HUES64 (cell line): ENCODE results near the gene ITPRID2.

Experiments
- H3K27ac ChIP-seq: 2 replicates; pipeline ENCODE4 v1.7.0; 2013; ENCODE audit warnings: low read depth, low read length, inconsistent platforms
- H3K27me3 ChIP-seq: 2 replicates; pipeline ENCODE4 v1.6.1; 2013; ENCODE audit warnings: mild to moderate bottlenecking, low read length; ENCODE audit not compliant: insufficient read depth
- H3K36me3 ChIP-seq: 2 replicates; pipeline ENCODE4 v1.6.1; 2013; ENCODE audit warnings: mild to moderate bottlenecking, low read length; ENCODE audit not compliant: insufficient read depth
- H3K4me1 ChIP-seq: 2 replicates; pipeline ENCODE4 v1.6.1; 2013; ENCODE audit warnings: mild to moderate bottlenecking, low read length, moderate library complexity; ENCODE audit not compliant: insufficient read depth
- H3K4me3 ChIP-seq: 2 replicates; pipeline ENCODE4 v1.5.1; 2013; ENCODE audit warnings: mild to moderate bottlenecking, low read length, moderate library complexity
- H3K9ac ChIP-seq: 2 replicates; pipeline ENCODE4 v1.6.1; 2013; ENCODE audit warnings: mild to moderate bottlenecking, low read depth, low read length
- H3K9me3 ChIP-seq: 2 replicates; pipeline ENCODE4 v1.6.1; 2013; ENCODE audit warnings: low read depth, low read length; ENCODE audit not compliant: insufficient read depth
- WGBS: fragments of 150-250, 120-280 bp; methylation state at CpG from one replicate; pipeline ENCODE4 v1.1.7; 2013; ENCODE audit warnings: missing lambda C conversion rate; 5-methylcytosine and 5-hydroxymethylcytosine counted together

Gene ITPRID2

GRCh38 chr2:181918188-181918587 lies 26.7 kb downstream of the ITPRID2 start:
- no peaks in the 10 kb centered on the region for H3K9me3 ChIP-seq
- H3K4me3 ChIP-seq, result no peak overlapping the region
- H3K9ac ChIP-seq, result no peak overlapping the region
- H3K36me3 ChIP-seq, result peaks cover 72% of the 10 kb centered on the region
- H3K27ac ChIP-seq, result no peak overlapping the region
- WGBS, result 91% methylated on average over 4 of the region's 5 CpGs
- H3K27me3 ChIP-seq, result no peaks in the 10 kb centered on the region
- no peaks in the 10 kb centered on the region for H3K4me1 ChIP-seq

- Histone ChIP-seq H3K4me1 (no peaks in the 10 kb centered on the region), H3K36me3 (peaks cover 48% of the 10 kb centered on the region), H3K9ac (no peak overlapping the region), H3K27ac (no peak overlapping the region), H3K4me3 (no peak overlapping the region), H3K27me3 (no peaks in the 10 kb centered on the region), H3K9me3 (no peaks in the 10 kb centered on the region)
- WGBS, result 100% methylated on average over 1 of the region's 1 CpG
Observed at GRCh38 chr2:181923121-181923520, 31.6 kb downstream of the ITPRID2 start.

GRCh38 chr2:181924336-181924735 lies 32.8 kb downstream of the ITPRID2 start:
- Histone ChIP-seq H3K9ac (no peak overlapping the region), H3K36me3 (peaks cover 37% of the 10 kb centered on the region), H3K4me1 (no peaks in the 10 kb centered on the region), H3K27me3 (no peaks in the 10 kb centered on the region), H3K27ac (no peak overlapping the region), H3K9me3 (no peaks in the 10 kb centered on the region), H3K4me3 (no peak overlapping the region)
- WGBS, result 83% methylated on average over 2 of the region's 2 CpGs

- WGBS, result 96% methylated on average over 4 of the region's 5 CpGs
- H3K4me3 ChIP-seq, result no peak overlapping the region
- H3K9me3 ChIP-seq, result no peaks in the 10 kb centered on the region
- no peaks in the 10 kb centered on the region for H3K4me1 ChIP-seq
- no peaks in the 10 kb centered on the region for H3K27me3 ChIP-seq
- H3K36me3 ChIP-seq, result no peaks in the 10 kb centered on the region
- H3K9ac ChIP-seq, result no peak overlapping the region
- H3K27ac ChIP-seq, result no peak overlapping the region
Observed at GRCh38 chr2:181934694-181935093, 43.2 kb downstream of the ITPRID2 start.

- Histone ChIP-seq H3K9ac (no peak overlapping the region), H3K27ac (no peak overlapping the region), H3K9me3 (no peaks in the 10 kb centered on the region), H3K27me3 (no peaks in the 10 kb centered on the region), H3K36me3 (no peaks in the 10 kb centered on the region), H3K4me3 (no peak overlapping the region), H3K4me1 (no peaks in the 10 kb centered on the region)
- WGBS, result 68% methylated on average over 2 of the region's 2 CpGs
Observed at GRCh38 chr2:181937473-181937872, 45.9 kb downstream of the ITPRID2 start.

GRCh38 chr2:181943411-181944124 lies 52.0 kb downstream of the ITPRID2 start:
- Histone ChIP-seq H3K4me3 (no peak overlapping the region), H3K36me3 (no peaks in the 10 kb centered on the region), H3K27ac (no peak overlapping the region), H3K9me3 (no peaks in the 10 kb centered on the region), H3K4me1 (peaks cover 11% of the 10 kb centered on the region; the same call in 1 of the 2 replicates), H3K27me3 (no peaks in the 10 kb centered on the region), H3K9ac (no peak overlapping the region)
- no CpG with 5 or more reads among the region's 2 CpGs for WGBS

- H3K9ac ChIP-seq, result no peak overlapping the region
- WGBS, result 100% methylated on average over 4 of the region's 5 CpGs
- H3K36me3 ChIP-seq, result no peaks in the 10 kb centered on the region
- no peaks in the 10 kb centered on the region for H3K27me3 ChIP-seq
- no peak overlapping the region for H3K4me3 ChIP-seq
- H3K27ac ChIP-seq, result no peak overlapping the region
- peaks cover 11% of the 10 kb centered on the region; the same call in 1 of the 2 replicates for H3K4me1 ChIP-seq
- H3K9me3 ChIP-seq, result no peaks in the 10 kb centered on the region
Observed at GRCh38 chr2:181944164-181944913, 52.8 kb downstream of the ITPRID2 start.

- H3K9me3 ChIP-seq, result no peaks in the 10 kb centered on the region
- peaks cover 11% of the 10 kb centered on the region; the same call in 1 of the 2 replicates for H3K4me1 ChIP-seq
- WGBS, result 96% methylated on average over 8 of the region's 8 CpGs
- no peak overlapping the region for H3K4me3 ChIP-seq
- no peaks in the 10 kb centered on the region for H3K36me3 ChIP-seq
- H3K9ac ChIP-seq, result no peak overlapping the region
- no peak overlapping the region for H3K27ac ChIP-seq
- H3K27me3 ChIP-seq, result no peaks in the 10 kb centered on the region
Observed at GRCh38 chr2:181944914-181945291, 53.4 kb downstream of the ITPRID2 start.

- no peaks in the 10 kb centered on the region for H3K27me3 ChIP-seq
- no peak overlapping the region for H3K4me3 ChIP-seq
- H3K27ac ChIP-seq, result no peak overlapping the region
- no peaks in the 10 kb centered on the region for H3K36me3 ChIP-seq
- no peak overlapping the region for H3K9ac ChIP-seq
- WGBS, result 88% methylated on average over 1 of the region's 1 CpG
- H3K9me3 ChIP-seq, result no peaks in the 10 kb centered on the region
- H3K4me1 ChIP-seq, result peaks cover 11% of the 10 kb centered on the region; the same call in 1 of the 2 replicates
Observed at GRCh38 chr2:181946444-181947127, 55.1 kb downstream of the ITPRID2 start.

- peaks cover 11% of the 10 kb centered on the region; the same call in 1 of the 2 replicates for H3K4me1 ChIP-seq
- no peaks in the 10 kb centered on the region for H3K9me3 ChIP-seq
- no peaks in the 10 kb centered on the region for H3K27me3 ChIP-seq
- H3K27ac ChIP-seq, result no peak overlapping the region
- H3K36me3 ChIP-seq, result no peaks in the 10 kb centered on the region
- H3K4me3 ChIP-seq, result no peak overlapping the region
- H3K9ac ChIP-seq, result no peak overlapping the region
Observed at GRCh38 chr2:181947273-181947672, 55.7 kb downstream of the ITPRID2 start.

GRCh38 chr2:181948227-181948626 lies 56.7 kb downstream of the ITPRID2 start:
- no peaks in the 10 kb centered on the region for H3K36me3 ChIP-seq
- H3K9me3 ChIP-seq, result no peaks in the 10 kb centered on the region
- no peak overlapping the region for H3K9ac ChIP-seq
- WGBS, result 100% methylated on average over 1 of the region's 2 CpGs
- H3K4me3 ChIP-seq, result no peak overlapping the region
- peaks cover 11% of the 10 kb centered on the region; the same call in 1 of the 2 replicates for H3K4me1 ChIP-seq
- H3K27ac ChIP-seq, result no peak overlapping the region
- no peaks in the 10 kb centered on the region for H3K27me3 ChIP-seq
